Activated CD4-positive, alpha-beta T cell treated with anti-CD3 and anti-CD28 coated beads, Interleukin-2, amount 50 U/mL, for 24 hours (primary cell): ENCODE data around the gene MACROD2.

Experiments used
- DNase-seq, 2 donors: peaks; one replicate each; pipeline ENCODE4 v3.0.0-alpha.2; 2020; ENCODE audit warnings: low read depth in 1 of 2, low spot score in 1 of 2

Gene MACROD2

DNA sequence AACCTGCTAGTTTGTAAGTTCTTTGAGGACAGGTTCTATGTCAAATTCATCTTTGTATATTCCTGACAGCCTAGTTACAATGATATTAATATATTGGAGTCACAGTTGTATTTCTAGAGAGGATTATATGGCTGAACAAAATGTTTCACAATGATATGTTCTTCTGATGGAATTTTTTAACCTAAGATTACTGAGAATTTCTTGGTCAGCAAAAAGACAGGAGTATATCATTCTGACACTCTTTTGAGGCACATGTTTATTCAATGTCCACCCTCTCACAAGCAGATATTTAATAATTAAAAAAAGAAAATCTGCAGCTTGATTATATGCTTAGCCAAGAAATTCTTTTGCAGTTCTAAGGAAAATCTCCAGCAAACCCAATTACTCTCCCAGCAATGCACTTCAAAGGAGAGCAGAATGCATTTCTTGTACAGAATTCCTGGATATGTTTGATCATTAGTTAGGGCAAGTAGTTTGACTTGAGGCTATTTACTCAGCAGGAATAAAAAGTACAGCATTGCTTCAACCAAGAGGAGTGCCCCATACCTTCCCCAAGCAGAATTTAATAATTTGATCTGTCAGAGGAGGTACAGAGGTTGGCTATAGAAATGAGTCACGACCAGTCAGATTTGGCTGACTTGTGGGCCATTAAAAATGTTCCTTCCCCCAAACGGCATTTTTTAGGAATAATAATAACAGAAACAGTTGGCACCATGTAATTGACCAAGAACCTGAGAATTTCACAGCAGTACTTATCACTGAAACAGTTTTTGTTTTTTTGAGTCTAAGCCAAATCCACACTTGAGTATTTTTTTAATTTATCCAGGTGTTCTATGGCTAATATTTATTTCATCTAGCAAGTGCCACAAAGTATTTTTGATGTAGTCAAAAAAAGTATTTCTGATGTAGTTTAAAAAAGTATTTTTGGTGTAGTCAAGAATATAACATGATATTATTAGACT lies 850.2 kb downstream of the MACROD2 start:
- DNase-seq, result no peak

DNA sequence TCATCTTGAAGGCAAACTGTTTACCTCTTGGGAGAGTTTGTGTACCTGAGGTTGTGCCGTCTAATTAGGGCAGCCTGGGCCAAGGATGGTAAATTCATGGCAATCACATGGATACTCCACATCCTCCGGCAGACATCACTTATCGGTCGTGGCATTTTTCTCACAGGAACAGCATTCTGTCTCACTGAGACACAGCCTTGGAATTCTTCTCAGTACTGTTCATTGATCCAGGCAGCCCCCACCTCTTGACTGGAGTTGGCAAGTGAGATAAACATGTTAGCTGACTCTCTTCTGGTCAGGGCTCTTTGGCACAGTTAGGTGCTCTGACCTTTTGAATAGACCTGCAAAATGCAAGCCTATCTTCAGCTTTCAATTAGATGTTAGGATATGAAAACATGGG lies 853.5 kb downstream of the MACROD2 start:
- DNase-seq, result no peak

DNA sequence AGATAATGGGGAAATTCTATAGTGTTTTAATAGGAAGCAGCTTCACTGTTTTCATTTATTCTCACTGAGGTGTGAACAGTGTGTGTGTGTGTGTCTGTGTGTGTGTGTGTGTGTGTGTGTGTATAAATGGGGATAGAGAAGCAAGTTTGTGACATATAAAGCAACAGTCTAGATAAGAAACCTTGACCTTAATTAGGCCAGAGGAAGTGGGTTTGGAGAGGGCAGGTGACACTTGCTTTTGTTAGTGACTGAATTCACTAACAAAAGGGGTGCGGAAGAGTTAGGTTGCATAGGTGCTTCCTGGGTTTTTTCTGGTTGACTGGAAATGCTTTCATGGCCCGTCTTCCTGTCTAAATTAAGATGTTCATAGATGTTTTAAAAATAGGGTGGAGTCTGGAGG lies 857.8 kb downstream of the MACROD2 start:
- DNase-seq, result no peak

DNA sequence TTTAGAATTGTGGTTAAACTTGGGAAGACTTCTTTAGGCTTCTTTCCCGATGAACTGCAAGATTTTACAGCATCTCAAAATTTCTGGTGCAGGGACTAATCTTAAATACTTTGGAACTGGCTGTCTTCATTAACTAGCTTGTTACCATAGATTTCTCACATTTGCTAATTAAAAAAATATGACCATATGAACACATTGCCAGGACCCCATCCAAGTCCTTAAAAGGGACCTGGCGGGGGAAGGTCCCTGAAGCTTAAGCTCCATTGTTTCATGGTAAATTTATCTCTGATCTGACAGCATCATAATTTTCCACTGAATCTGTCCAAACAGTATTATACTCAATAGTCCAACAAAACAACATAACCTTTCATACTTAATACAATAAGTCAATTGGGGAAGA lies 859.9 kb downstream of the MACROD2 start:
- no peak for DNase-seq

DNA sequence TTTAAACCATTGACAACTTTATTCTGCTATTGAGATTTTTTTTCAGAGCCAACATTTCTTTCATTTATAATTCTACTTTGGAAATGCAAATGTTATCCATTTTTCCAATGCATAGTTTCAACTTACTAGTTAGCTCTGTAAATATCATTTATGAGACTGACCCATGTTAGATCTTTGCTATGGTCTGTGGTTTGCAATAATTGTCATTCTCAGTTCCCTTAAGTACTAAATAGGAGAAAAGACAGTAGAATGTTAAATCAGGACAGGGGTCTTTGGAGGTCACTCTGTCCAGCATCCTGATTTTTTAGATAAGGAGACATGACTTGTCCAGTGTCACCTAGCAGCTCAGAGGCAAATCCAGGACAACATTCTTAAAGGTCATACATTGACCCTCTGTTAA lies 864.3 kb downstream of the MACROD2 start:
- no peak for DNase-seq

DNA sequence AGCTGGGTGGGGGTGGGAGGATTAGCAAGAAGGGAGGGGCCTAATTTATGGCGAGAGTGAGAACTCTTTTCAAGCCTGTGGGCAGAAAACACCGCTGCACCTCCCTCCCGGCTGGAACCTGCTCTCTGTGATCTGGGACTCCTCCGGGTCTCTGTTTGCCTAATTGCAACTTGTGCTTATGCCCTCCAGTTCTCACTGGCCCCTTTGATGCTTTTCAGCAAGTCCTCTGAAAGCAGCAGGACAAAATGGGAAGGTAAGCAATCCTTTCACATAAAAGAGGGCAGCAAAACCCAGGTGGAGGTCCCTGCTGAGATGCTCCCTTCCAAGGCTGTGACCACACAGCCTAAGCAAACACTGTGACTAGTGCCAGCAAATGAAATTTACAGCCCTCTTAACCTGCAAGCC lies 865.1 kb downstream of the MACROD2 start:
- no peak for DNase-seq

DNA sequence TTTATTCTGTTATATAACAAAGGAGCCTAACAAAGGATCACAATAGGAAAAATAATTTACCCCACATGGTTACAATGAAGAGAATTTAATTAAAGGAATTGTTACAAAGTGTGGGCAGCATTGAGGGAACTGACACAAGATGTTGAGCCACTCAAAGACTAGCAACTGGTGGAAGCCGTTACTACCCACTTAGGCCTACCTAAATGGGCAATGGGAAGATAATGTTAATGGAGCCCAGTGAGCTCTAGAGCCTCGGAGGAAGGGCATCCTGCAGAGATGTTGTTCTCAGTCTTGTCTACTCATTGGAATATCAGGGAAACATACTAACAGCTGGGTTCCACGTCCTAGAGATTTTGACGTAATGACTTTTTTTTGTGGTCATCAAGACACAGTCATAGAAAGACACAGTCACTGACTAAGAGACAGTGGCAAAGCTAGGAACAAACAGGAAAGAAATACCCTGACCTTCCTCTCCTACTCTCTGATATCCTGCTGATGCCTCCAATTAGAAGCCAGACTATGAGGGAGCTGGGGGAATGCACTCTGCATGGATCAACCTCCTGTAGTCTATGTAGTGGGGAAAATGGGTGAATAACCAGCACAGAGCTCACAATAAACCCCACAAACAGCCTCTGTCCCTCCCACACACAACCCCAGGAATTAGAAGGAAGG lies 865.8 kb downstream of the MACROD2 start:
- no peak for DNase-seq

DNA sequence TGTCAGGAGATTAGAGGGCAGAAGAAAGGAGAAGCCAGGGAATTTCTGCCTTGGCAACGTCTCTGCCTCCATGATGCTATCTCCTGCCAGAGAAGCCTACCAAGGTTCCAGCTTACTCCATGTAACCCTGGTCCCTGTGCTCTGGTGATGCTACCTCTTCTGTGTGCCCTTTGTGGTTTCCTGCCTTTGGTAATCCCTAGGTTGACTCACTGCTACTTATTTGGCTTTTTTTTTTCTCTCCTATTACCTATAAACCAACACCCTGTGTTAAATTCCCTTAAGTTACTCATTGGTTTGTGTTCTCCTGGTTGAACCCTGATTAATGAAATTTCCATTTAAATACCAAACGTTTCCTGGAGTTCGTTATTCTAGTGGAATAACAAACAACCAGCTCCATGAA lies 869.9 kb downstream of the MACROD2 start:
- DNase-seq, result no peak

DNA sequence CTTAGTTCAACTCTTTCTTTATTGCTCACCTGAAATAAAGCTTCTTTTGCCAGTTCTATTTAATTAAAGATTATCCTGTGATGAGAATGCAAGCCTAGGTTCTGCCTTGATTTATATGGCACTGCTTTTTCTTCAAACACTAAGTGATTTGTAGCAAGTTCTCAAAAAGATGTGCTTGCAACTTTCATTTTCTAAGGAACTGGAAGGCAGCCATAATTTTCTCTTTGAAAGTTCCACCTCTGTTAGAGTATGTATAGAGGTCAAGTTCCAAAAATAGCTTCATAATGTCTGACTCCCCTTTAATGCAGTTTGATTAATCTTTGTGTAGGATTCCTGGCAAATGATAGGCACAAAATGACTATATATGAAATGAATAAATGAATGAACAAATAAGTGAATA lies 870.4 kb downstream of the MACROD2 start:
- no peak for DNase-seq

DNA sequence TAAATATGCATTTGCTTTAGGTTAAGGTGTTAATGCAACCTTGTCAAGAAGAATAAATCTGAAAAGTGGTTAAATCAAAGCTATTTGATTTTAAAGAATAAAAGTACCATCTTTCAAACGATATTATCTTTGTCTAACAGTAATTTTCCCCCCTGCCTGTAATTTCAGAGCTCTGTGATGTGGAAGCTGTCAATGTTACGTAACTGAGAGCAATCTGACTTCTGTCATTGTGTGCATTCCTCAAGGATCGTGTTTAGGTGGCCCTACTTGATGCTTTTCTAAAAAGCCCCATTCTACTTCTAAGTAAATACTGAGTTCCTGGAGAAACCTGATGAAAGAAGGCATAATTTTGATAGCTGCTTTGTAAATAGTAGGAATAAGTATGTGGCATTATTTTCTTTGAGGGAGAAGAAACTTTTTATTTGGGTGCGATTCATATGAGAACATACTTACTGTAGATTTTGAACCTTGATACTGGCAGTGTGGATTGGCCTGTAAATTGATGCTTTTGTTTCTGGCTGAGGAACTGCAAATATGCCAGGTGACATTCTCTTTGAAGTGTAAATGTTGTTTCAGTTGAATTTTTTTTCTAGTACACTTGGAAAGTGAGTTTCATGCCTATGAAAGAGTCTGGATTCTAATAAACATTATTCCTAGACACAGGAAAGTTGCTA lies 871.7 kb downstream of the MACROD2 start:
- no peak for DNase-seq

DNA sequence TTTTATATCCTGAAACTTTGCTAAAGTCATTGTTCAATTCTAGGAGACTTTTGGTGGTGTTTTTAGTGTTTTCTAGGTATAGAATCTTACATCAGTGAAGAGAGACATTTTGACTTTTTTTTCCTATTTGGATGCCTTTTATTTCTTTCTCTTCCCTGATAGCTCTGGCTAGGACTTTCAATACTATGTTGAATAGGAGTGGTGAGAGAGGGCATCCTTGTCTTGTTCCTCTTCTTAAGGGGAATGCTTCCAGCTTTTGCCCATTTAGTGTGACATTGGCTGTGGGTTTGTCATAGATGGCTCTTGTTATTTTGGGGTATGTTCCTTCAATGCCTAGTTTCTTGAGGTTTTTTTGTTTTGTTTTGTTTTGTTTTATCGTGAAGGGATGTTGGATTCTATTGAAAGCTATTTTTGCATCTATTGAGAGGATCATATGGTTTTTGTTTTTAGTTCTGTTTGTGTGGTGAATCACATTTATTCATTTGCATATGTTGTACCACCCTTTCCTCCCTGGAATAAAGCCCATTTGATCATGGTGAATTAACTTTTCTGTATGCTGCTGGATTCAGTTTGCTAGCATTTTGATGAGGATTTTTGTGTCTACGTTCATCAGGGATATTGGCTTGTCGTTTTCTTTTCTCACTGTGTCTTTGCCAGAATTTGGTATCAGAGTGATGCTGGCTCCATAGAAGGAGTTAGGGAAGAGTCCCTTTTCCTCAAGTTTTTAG lies 882.1 kb downstream of the MACROD2 start:
- DNase-seq, result no peak

DNA sequence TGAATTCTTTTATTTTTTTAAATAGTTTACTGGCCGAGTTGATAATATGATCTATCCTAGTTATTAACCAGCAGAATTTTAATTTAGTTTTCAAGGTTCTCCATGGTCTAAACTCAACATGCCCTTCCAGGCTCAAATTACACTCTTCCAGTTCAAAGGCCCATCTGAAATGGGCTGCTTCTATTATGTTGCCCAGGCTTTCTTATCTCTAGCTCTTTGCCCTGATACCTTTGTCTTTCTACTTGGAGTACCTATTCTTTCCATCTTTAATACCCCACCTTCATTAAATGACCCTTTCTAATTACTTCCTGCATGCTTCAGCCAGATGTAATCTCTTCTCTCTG lies 883.3 kb downstream of the MACROD2 start:
- DNase-seq, result no peak

DNA sequence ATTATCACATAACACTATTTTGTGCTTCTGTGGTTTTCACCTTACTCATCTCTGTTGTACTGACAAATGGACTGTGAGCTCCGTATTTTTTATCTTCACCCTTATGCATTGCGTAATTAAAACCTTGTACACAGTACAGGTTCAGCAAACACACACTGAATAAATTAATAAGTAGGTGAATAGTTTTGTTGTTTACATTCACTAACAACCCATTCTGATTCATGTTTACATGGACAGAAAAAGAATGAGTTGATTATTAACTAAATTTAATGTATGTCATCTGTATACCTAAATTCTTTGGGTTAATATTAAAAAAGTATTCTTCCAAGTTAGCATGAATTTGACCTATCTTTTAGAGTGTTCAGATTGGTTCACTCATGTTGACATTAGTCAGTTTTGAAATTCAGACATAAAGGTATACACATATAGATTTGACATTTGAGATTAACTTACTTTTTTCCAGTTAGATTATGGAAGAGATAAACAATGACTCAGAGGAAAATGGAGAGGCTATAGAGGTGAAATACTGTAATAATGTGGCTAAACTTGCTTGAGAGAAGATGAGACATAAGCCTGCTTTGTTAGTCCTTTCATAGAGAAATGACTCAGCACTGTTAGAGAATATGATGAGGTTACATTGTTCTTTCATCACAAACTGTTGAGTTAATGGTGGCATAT lies 883.8 kb downstream of the MACROD2 start:
- DNase-seq, result no peak

DNA sequence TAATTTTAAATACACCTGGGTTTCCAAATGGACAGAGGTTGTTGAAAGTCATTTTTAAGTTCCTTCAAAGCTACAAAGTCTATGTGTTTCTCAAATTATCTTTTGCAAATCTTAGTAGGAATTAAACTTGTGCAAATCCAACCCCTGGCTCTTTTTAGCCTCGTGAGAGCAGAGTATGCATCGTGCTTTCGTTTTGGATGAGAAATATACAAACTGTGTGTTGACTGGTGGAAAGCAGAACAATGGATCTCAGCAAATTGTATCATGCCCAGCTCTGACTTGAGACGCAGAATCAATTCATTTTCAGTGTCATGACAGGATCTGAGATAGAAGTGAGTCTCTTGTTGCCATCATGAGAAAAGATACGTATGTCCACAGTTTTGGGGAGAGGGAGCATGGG lies 884.5 kb downstream of the MACROD2 start:
- DNase-seq, result no peak

DNA sequence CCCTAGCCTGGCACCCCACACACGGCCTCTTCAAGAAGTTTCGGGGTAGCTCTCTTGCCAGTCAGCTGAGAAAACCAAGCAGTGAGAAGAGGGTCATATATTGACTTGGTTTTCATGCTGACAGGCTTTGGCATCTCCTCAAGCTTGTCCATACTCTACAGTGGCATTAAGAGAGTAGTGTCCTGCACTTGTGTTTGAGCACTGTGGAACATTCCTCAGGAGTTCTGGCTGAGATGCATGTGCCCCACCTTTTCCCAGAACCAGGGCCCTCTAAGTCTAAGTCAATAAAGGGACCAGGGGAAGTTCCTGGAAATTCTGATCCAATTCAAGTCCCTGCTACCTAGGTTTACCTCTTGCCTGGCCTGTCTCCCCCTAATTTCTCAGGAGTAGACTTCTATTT lies 886.2 kb downstream of the MACROD2 start:
- DNase-seq, result no peak

DNA sequence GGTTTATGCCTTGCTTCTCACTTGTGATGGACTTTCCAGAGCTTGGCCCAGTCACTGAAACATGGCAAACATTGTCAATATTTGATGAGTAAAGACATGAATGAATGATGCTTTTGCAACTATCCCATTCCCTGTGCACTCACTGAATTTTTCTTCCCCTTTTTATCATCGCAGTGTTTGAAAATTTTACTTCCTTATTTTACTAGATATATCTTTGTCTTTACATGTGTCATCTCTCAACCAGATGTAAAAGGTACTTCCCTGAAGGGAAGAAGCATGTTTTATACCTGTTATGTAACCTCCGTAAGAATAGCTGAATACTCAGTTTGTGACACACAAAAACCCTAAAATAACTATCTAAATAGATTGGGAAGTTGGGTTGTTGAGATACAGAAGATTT lies 886.8 kb downstream of the MACROD2 start:
- DNase-seq, result no peak

DNA sequence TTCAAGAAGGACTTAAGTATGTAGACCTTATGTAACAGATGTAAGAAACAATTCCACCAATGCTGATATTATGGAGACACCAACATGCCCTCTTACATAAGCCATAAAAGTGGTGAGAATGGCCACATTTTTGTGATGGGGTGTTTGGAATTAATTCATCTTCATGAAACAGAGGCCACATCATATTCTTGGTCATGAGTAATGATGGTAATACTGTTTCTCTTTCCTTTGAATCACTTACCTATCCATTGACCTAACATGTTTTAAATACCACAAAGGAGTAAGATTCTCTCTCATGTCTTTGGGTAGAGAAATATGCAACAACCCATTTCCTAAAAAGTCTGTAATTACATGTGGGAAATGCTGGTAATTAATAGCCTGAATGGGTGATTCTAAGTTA lies 887.5 kb downstream of the MACROD2 start:
- DNase-seq, result no peak

DNA sequence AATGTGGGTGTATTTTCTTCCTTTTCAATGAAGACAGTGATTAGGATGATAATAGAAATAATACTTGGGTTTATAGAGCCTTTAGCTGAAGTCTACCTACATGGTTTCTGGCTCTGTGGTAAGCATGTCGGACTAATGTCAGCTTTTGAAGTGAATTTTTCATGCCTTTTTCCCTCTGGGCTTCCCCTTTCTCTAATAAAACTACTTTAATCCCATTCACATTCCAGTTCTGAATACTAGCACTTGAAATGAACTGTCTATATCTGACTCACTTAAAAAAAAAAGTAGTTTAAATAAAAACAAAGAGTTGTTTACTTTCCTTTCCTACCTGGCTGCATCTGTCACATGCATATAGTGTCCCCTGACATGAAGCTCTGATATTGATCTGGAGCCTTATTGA lies 888.0 kb downstream of the MACROD2 start:
- no peak for DNase-seq

DNA sequence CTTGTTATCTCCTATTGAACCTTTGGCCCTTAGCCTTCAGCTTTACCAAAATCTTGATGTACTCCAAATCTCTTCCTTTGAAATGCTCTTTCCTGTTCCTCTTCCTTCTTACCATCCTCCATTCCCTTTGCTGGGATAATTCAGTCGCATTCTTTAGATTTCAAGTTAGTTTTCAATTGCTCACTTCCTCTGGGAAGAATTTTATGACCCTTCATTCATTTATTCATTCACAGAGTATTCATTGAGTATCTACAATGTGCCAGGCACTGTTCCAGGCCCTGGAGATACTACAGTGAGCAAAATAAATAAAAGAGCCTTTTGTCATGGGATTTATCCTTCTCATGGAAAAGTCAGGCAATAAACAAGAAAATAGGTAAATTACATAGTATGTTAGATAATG lies 890.3 kb downstream of the MACROD2 start:
- DNase-seq, result no peak

DNA sequence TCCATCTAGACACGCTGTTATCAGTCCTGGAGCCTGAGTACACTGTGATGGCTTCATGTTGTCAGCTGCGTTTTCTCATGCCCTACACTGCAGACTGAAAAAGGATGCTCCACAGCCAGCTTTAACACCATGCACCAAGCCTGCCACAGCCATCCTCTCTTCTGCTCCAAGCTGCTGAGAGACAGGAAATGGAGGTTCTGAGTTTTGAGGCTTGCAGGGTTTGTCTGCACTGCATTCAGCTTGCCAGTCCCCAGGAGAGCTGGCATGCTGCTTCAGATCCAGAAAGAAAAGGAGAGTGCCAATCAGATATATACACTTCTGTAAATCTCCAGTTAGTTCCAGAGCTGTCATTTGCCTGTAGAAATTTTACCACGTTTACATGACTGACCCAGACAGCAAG lies 892.8 kb downstream of the MACROD2 start:
- DNase-seq, result no peak
